ENCODE results near the gene LRRC8B. TPM values are rescaled to one million over a fixed set of nuclear protein-coding genes. Genes with fewer than 3 reads are reported as not detected.

Gene LRRC8B
- total and polyA plus RNA-seq, 9 of the 15 experiments (the other 6 are each of a cell fraction or from before 2014, with no cell fraction given): 4.3 to 43.7 (median 14.4) TPM

GRCh38 chr1:89523572-89524368 lies 859 bp upstream of the LRRC8B start (continued):
- TF ChIP-seq CBX8 (IDR thresholded peaks at IDR 0.05; ENCODE audit: borderline replicate concordance, extremely low read depth, low read depth, low read length, poor library complexity, severe bottlenecking): no peak
- no peak for TF ChIP-seq ZNF263 (CRISPR knock-in tag; IDR thresholded peaks at IDR 0.05; ENCODE audit: borderline replicate concordance)
- no peak for TF ChIP-seq POLR2AphosphoS2 (IDR thresholded peaks at IDR 0.05; ENCODE audit: low read length)
- peak; percentile 26; the same call in 1 of the 2 replicates for TF ChIP-seq SREBF2 (CRISPR knock-in tag; IDR thresholded peaks at IDR 0.05)

GRCh38 chr1:89525169-89525855 lies 683 bp downstream of the LRRC8B start:
- Histone ChIP-seq H3K9ac (ENCODE audit: insufficient read depth in 1 of 2, low read depth in 2 of 2, low read length in 2 of 2) (peak overlapping the region; percentile 93 to 100), H3K79me2 (ENCODE audit: control insufficient read depth, insufficient read depth, low read length) (peaks cover 62% of the 10 kb centered on the region), H3K36me3 (ENCODE audit: control insufficient read depth, insufficient read depth, low read length) (peaks cover 31% of the 10 kb centered on the region), H2AFZ (ENCODE audit: low read depth, low read length) (peak overlapping the region; percentile 87), H3K9me1 (ENCODE audit: control insufficient read depth, insufficient read depth, low read length) (no peaks in the 10 kb centered on the region), H3K9me3 (replicated peaks; ENCODE audit: control insufficient read depth, insufficient read depth, low read depth, low read length) (no peaks in the 10 kb centered on the region; the same call in 1 of the 2 replicates), H3K4me2 (ENCODE audit: insufficient read depth, low read length) (peak overlapping the region; percentile 99), H3K27me3 (ENCODE audit: control insufficient read depth in 2 of 2, insufficient read depth in 2 of 2, low read length in 2 of 2) (no peaks in the 10 kb centered on the region), H4K20me1 (replicated peaks; ENCODE audit: control insufficient read depth, insufficient read depth, low read length) (peaks cover under 1% of the 10 kb centered on the region; the same call in 1 of the 2 replicates), H3K4me1 (replicated peaks in 1 of 2; ENCODE audit: control insufficient read depth in 2 of 2, insufficient read depth in 2 of 2, low read length in 2 of 2) (peaks cover 17 to 32% of the 10 kb centered on the region in 2 experiments), H3K4me3 (peak overlapping the region; percentile 94), H3K27ac (ENCODE audit: extremely low read depth, low read depth, low read length) (peak overlapping the region; percentile 98)
- intact Hi-C loops (cut with micrococcal nuclease) (loop anchor here (2.0 to 10.0 kb wide), 4 partner anchors 19 to 469 kb away; partner anchors contain the start of gene ZNF326), in situ Hi-C loops (cut with MboI) (no loop called here)
- DNase-seq (ENCODE audit: extremely low read depth in 1 of 4, low spot score in 3 of 4) (peak; percentile 52 to 61 (median 54)), FAIRE-seq (peak; percentile 46), ATAC-seq (peak; percentile 60)
- POLR2A ChIA-PET: no interaction called here
- CTCF ChIA-PET (ENCODE audit: low intra/inter-chr PET ratio): interaction anchor here (0.7 kb wide), 1 partner anchor 42 kb away, joined by 3 read pairs; no protein-coding TSS in a partner anchor
- WGBS (ENCODE audit: insufficient coverage, low coverage, missing lambda C conversion rate): 1% methylated on average over 33 of the region's 35 CpGs
- no TSS peak for BruUV-seq (replicated peaks)
- TF ChIP-seq HDAC1 (IDR thresholded peaks at IDR 0.05) (peak in 1 of 2 experiments; percentile 65; a peak in 2 of 4 replicates), ARNT (IDR thresholded peaks at IDR 0.05) (no peak), SAFB (IDR thresholded peaks at IDR 0.05; ENCODE audit: borderline replicate concordance, low read depth, low read length) (no peak), SP1 (CRISPR knock-in tag; IDR thresholded peaks at IDR 0.05) (peak; percentile 6; the same call in 1 of the 2 replicates), RBBP5 (IDR thresholded peaks at IDR 0.05; ENCODE audit: borderline replicate concordance, insufficient read depth, low read length, poor library complexity, severe bottlenecking) (peak; percentile 65), ZNF395 (CRISPR knock-in tag; IDR thresholded peaks at IDR 0.05) (peak; percentile 19; the same call in 1 of the 2 replicates), HCFC1 (IDR thresholded peaks at IDR 0.05; ENCODE audit: low read depth, low read length) (0 out of 2 replicates have a peak, but pooled peaks have one; percentile 21), GABPB1 (CRISPR knock-in tag; IDR thresholded peaks at IDR 0.05) (peak; percentile 36; the same call in 1 of the 2 replicates), NR2C2 (CRISPR knock-in tag; IDR thresholded peaks at IDR 0.05) (no peak), NR2C2 (tag; IDR thresholded peaks at IDR 0.05) (peak; percentile 24; the same call in 1 of the 2 replicates), GATAD2A (IDR thresholded peaks at IDR 0.05) (no peak)
